ENCODE results near the gene PNPLA5. TPM values are rescaled to one million over a fixed set of nuclear protein-coding genes. Genes with fewer than 3 reads are reported as not detected.

PNPLA5 gene
- total and polyA plus RNA-seq, 9 of the 15 experiments (the other 6 are each of a cell fraction or from before 2014, with no cell fraction given) = not detected

- TF ChIP-seq KLF10 (CRISPR knock-in tag; IDR thresholded peaks at IDR 0.05) = no peak
- TF ChIP-seq ZC3H4 (CRISPR knock-in tag; IDR thresholded peaks at IDR 0.05; ENCODE audit: borderline replicate concordance) = no peak
- TF ChIP-seq KDM1A (IDR thresholded peaks at IDR 0.05) = no peak
- no peak for TF ChIP-seq SREBF1 (IDR thresholded peaks at IDR 0.05; ENCODE audit: borderline replicate concordance, low read depth, low read length)
- TF ChIP-seq MECOM (CRISPR knock-in tag; IDR thresholded peaks at IDR 0.05) = no peak
- no peak for TF ChIP-seq CHD4 (IDR thresholded peaks at IDR 0.05; ENCODE audit: insufficient read depth, insufficient replicate concordance, low read depth, low read length, poor library complexity, severe bottlenecking)
- no peak for TF ChIP-seq PTTG1 (tag; IDR thresholded peaks at IDR 0.05; ENCODE audit: low read depth)
- no peak for TF ChIP-seq FOXK1 (CRISPR knock-in tag; IDR thresholded peaks at IDR 0.05; ENCODE audit: borderline replicate concordance)
- no peak for TF ChIP-seq NR3C1 (CRISPR knock-in tag; IDR thresholded peaks at IDR 0.05)
- TF ChIP-seq NCOA2 (IDR thresholded peaks at IDR 0.05; ENCODE audit: partially characterized antibody in 2 of 2) = no peak
- TF ChIP-seq CTBP1 (IDR thresholded peaks at IDR 0.05; ENCODE audit: borderline replicate concordance) = no peak
- no peak for TF ChIP-seq WHSC1 (IDR thresholded peaks at IDR 0.05; ENCODE audit: low read length)
- no peak for TF ChIP-seq ELF4 (CRISPR knock-in tag; IDR thresholded peaks at IDR 0.05)
- no peak for TF ChIP-seq PRMT5 (CRISPR knock-in tag; IDR thresholded peaks at IDR 0.05)
- no peak for TF ChIP-seq TARDBP (IDR thresholded peaks at IDR 0.05)
- TF ChIP-seq ZNF644 (tag; IDR thresholded peaks at IDR 0.05; ENCODE audit: low read depth) = no peak
- TF ChIP-seq, protein P1, sequence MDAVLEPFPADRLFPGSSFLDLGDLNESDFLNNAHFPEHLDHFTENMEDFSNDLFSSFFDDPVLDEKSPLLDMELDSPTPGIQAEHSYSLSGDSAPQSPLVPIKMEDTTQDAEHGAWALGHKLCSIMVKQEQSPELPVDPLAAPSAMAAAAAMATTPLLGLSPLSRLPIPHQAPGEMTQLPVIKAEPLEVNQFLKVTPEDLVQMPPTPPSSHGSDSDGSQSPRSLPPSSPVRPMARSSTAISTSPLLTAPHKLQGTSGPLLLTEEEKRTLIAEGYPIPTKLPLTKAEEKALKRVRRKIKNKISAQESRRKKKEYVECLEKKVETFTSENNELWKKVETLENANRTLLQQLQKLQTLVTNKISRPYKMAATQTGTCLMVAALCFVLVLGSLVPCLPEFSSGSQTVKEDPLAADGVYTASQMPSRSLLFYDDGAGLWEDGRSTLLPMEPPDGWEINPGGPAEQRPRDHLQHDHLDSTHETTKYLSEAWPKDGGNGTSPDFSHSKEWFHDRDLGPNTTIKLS (IDR thresholded peaks at IDR 0.05; ENCODE audit: borderline replicate concordance, low read depth) = no peak
- Histone ChIP-seq H3K4me3 (no peak overlapping the region), H2AFZ (ENCODE audit: low read depth, low read length) (no peak overlapping the region), H3K27me3 (ENCODE audit: control insufficient read depth in 2 of 2, insufficient read depth in 2 of 2, low read length in 2 of 2) (peaks cover 0 to 32% of the 10 kb centered on the region in 2 experiments; a peak in 4 of 5 replicates), H3K9me1 (ENCODE audit: control insufficient read depth, insufficient read depth, low read length) (no peaks in the 10 kb centered on the region), H3K4me1 (replicated peaks in 1 of 2; ENCODE audit: control insufficient read depth in 2 of 2, insufficient read depth in 2 of 2, low read length in 2 of 2) (no peaks in the 10 kb centered on the region), H3K36me3 (ENCODE audit: control insufficient read depth, insufficient read depth, low read length) (no peaks in the 10 kb centered on the region), H3K79me2 (ENCODE audit: control insufficient read depth, insufficient read depth, low read length) (no peaks in the 10 kb centered on the region), H3K27ac (ENCODE audit: extremely low read depth, low read depth, low read length) (no peak overlapping the region), H3K4me2 (ENCODE audit: insufficient read depth, low read length) (no peak overlapping the region), H3K9ac (ENCODE audit: insufficient read depth in 1 of 2, low read depth in 2 of 2, low read length in 2 of 2) (no peak overlapping the region), H4K20me1 (replicated peaks; ENCODE audit: control insufficient read depth, insufficient read depth, low read length) (no peaks in the 10 kb centered on the region; the same call in 1 of the 2 replicates), H3K9me3 (replicated peaks; ENCODE audit: control insufficient read depth, insufficient read depth, low read depth, low read length) (no peaks in the 10 kb centered on the region)
- DNase-seq (ENCODE audit: extremely low read depth in 1 of 4, low spot score in 3 of 4) (no peak), ATAC-seq (no peak), FAIRE-seq (no peak)
- in situ Hi-C loops (cut with MboI) (no loop called here), intact Hi-C loops (cut with micrococcal nuclease) (no loop called here)
- no TSS peak for BruUV-seq (replicated peaks)
- WGBS (ENCODE audit: insufficient coverage, low coverage, missing lambda C conversion rate) = 2% methylated on average over 10 of the region's 13 CpGs
- POLR2A ChIA-PET = no interaction called here
- CTCF ChIA-PET (ENCODE audit: low intra/inter-chr PET ratio) = no interaction called here
Observed at GRCh38 chr22:43835736-43836135, 56.1 kb downstream of the PNPLA5 start.
